Heart right ventricle (tissue), 16 donors: Measurements from ENCODE around the gene RAB11FIP2. TPM values are rescaled to one million over a fixed set of nuclear protein-coding genes. Genes with fewer than 3 reads are reported as not detected.

Source experiments
- ATAC-seq, 8 donors: fragments of 200-7000 bp; cut with Tn5 transposase; one replicate each; pipeline ENCODE4 v1.9.1; 2020; ENCODE audit warnings: mild to moderate bottlenecking in 8 of 8, moderate library complexity in 8 of 8, moderate number of reproducible peaks in 1 of 8
- DNase-seq, 2 donors: peaks; one replicate each; pipeline ENCODE4 v3.0.0-alpha.2; 2020
- H3K27ac ChIP-seq, 10 donors: fragments of 200-600 bp; sonication (generic) in 2 of 10; one replicate each; pipeline versions ENCODE4 v1.5.0 to v1.8.0; 2020 to 2022; ENCODE audit warnings: mild to moderate bottlenecking in 3 of 10
- H3K27me3 ChIP-seq, 7 donors: fragments of 200-600 bp; one replicate each; pipeline ENCODE4 v1.8.0; 2021 to 2022; ENCODE audit warnings: mild to moderate bottlenecking in 2 of 7
- H3K36me3 ChIP-seq, 9 donors: fragments of 200-600 bp; sonication (generic) in 1 of 9; one replicate each; pipeline versions ENCODE4 v1.5.0 to v1.8.0; 2020 to 2022; ENCODE audit warnings: mild to moderate bottlenecking in 2 of 9
- H3K4me1 ChIP-seq, 9 donors: fragments of 200-600 bp; sonication (generic) in 1 of 9; one replicate each; pipeline versions ENCODE4 v1.5.0 to v1.8.0; 2020 to 2022; ENCODE audit warnings: mild to moderate bottlenecking in 4 of 9
- H3K4me3 ChIP-seq, 10 donors: fragments of 200-600 bp; sonication (generic) in 2 of 10; one replicate each; pipeline versions ENCODE4 v1.5.0 to v1.8.0; 2020 to 2022; ENCODE audit warnings: mild to moderate bottlenecking in 7 of 10, moderate library complexity in 2 of 10
- H3K9me3 ChIP-seq, 11 donors: fragments of 200-600 bp in 10 of 11; sonication (generic) in 2 of 11; one replicate each; pipeline versions ENCODE4 v1.5.0 to v1.8.0; 2013 to 2022; ENCODE audit warnings: mild to moderate bottlenecking in 2 of 11, control low read depth in 1 of 11, moderate library complexity in 1 of 11
- WGBS, 2 donors: extraction: QIAGEN DNeasy Blood & Tissue Kit; methylation state at CpG; one replicate each; pipeline ENCODE4 v1.1.7; 2013; ENCODE audit warnings: inconsistent platforms in 1 of 2; 5-methylcytosine and 5-hydroxymethylcytosine counted together
- intact Hi-C, 10 donors: fragments of 100-400 bp; cut with DNase I; formaldehyde crosslinking; loops; one replicate each; pipeline versions ENCODE4 v1.11.1 to v1.14.2; 2022
- polyA plus RNA-seq, 2 donors: library from polyadenylated mRNA; stranded (reverse); fragments of 200-250 nt; gene quantifications; one replicate each; pipeline ENCODE4 v1.2.3, GENCODE V29; 2013
- total RNA-seq, 10 donors: library from RNA; stranded (reverse); fragmentation: NEBNext Ultra II Directional in 3 of 10; extraction: Animal tissue kit (Norgen Biotek cat#: 25700) in 3 of 10; gene quantifications; one replicate each; pipeline versions ENCODE4 v1.2.1 to v1.2.4, GENCODE V29; 2021 to 2023
- TF ChIP-seq, protein P1 (sequence below), 9 donors: fragments of 200-600 bp; sonication (generic) in 2 of 9; IDR thresholded peaks; one replicate each; pipeline versions ENCODE4 v1.5.0 to v1.8.0; 2021 to 2022; ENCODE audit warnings: antibody characterized with exemption in 9 of 9, mild to moderate bottlenecking in 5 of 9, moderate library complexity in 1 of 9
- donor health status: Arrhythmogenic right ventricular cardiomyopathy.
- donor health status: ischemic (EF 13 %, LVEDD 7.1; RV severe dilation, severe dysfunction).
- donor health status: healthy with polysubstance abuse.
- donor health status: DM: no; HTN: yes; CAD: no.
- donor health status: DM: no; HTN: no; CAD: no.
- donor health status: ischemic (EF 25% LVEDD 6.9; RV normal size, moderate dysfunction).
- donor health status: ischemic (EF 25% LVEDD 5.7; RV mildly dilated, moderate dysfunction).
- donor health status: healthy.
- donor health status: DM: yes; HTN: yes; CAD: no.
- donor health status: Ischemic cardiomyopathy.
- donor health status: ischemic (EF 35%, LVEDD 5.7; RV mildly dilated, moderate dysfunction).
- donor health status: nonischemic (EF 11% LVEDD 7.7; RV severe dilation, severe dysfunction).
- donor health status: DM: yes; HTN: yes; CAD: no.
- donor health status: PGD.
- donor health status: ischemic (EF 29% LVEDD 5.4; RV normal size, mild dysfunction).
- donor health status: nonischemic (EF 23%, LVEDD 6.1; RV moderate dilation, normal function).

RAB11FIP2 gene
- total and polyA plus RNA-seq, 12 donors = 2.6 to 17.2 (median 13.6) TPM

DNA sequence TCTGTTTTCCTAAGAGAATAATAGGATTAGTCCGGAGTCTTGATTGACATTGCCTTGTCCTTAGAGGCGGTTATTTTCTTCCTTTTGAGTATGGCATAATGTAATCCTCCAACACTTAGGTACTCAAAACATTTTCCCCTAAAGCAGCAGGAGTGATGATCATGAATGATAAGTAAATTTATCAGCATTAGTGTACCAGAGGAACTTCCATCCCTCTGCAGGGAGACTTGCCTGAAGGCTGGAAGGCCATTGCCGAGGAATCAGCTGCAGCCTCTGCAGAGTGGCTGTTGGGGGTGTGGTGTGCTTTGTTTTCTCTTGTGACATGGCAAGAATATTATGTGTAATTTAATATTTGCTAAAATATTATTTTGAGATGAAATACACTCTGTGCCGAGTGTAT, 56.8 kb downstream of the RAB11FIP2 start:
- DNase-seq = no peak
- no peak overlapping the region for H3K27ac ChIP-seq
- ATAC-seq = no peak
- peaks cover 0 to 1% (median 0%) of the 10 kb centered on the region in 9 donors for H3K36me3 ChIP-seq
- intact Hi-C loops = no loop called here
- H3K27me3 ChIP-seq = no peaks in the 10 kb centered on the region
- 92 to 93% methylated on average over 4 of the region's 4 CpGs for WGBS, 2 donors
- H3K4me1 ChIP-seq = no peaks in the 10 kb centered on the region
- no peak overlapping the region for H3K4me3 ChIP-seq
- H3K9me3 ChIP-seq = peaks cover 0 to 16% (median 0%) of the 10 kb centered on the region in 11 donors
- TF ChIP-seq, protein P1, sequence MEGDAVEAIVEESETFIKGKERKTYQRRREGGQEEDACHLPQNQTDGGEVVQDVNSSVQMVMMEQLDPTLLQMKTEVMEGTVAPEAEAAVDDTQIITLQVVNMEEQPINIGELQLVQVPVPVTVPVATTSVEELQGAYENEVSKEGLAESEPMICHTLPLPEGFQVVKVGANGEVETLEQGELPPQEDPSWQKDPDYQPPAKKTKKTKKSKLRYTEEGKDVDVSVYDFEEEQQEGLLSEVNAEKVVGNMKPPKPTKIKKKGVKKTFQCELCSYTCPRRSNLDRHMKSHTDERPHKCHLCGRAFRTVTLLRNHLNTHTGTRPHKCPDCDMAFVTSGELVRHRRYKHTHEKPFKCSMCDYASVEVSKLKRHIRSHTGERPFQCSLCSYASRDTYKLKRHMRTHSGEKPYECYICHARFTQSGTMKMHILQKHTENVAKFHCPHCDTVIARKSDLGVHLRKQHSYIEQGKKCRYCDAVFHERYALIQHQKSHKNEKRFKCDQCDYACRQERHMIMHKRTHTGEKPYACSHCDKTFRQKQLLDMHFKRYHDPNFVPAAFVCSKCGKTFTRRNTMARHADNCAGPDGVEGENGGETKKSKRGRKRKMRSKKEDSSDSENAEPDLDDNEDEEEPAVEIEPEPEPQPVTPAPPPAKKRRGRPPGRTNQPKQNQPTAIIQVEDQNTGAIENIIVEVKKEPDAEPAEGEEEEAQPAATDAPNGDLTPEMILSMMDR (IDR thresholded peaks at IDR 0.05) = no peak

DNA sequence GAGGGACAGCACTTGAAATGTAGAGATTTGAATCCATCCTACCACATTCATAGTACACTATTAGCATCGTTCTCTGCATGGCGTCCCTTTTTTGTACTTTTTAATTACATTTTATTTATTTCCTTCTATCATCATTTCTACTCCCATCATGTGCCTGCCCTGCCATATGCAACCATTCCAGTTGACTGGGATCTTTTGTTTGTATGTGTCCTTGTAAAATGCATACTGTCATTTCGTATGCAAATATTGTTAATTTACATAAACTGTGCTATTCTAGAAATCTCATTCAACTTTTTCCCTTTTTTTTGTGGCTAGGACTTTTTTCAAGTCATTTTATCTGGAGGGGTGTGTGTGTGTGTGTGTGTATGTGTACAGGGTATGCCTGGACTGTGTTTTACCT, 57.9 kb downstream of the RAB11FIP2 start:
- Histone ChIP-seq H3K9me3 (peaks cover 0 to 16% (median 0%) of the 10 kb centered on the region in 11 donors), H3K27me3 (no peaks in the 10 kb centered on the region), H3K4me3 (no peak overlapping the region), H3K27ac (no peak overlapping the region), H3K4me1 (no peaks in the 10 kb centered on the region), H3K36me3 (no peaks in the 10 kb centered on the region)
- ATAC-seq = no peak
- 60 to 63% methylated on average over 3 of the region's 3 CpGs for WGBS, 2 donors
- TF ChIP-seq, protein P1 (IDR thresholded peaks at IDR 0.05) = no peak
- intact Hi-C loops = no loop called here
- no peak for DNase-seq

DNA sequence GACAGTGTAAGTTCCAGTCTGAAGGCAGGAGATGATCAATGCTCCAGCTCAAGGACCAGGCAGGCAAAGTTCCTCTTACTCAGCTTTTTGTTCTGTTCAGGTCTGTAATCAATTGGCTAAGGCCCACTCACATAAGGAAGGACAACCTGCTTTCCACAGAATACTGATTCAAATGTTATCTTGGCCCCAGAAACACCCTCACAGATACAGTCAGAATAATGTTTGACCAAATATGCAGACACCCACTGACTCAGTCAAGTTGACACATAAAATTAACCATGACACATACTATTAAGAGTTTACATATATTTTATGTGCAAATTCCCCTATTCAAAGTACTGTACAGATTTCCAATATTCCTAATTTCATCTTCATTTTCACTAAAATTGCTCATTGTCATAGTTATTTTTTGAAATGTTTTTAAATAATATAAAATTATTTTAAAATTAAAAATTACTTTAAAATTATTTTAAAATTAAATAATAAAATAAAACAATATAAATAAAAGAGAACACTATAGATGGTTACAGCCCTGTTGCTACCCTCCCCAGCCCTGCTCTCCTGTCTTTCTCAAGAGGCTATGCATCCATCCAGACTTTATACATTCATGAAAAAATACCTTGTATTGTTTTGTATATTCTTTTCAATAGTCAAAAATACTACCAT, 59.4 kb downstream of the RAB11FIP2 start:
- no peak overlapping the region for H3K27ac ChIP-seq
- H3K27me3 ChIP-seq = no peaks in the 10 kb centered on the region
- no peak for DNase-seq
- H3K9me3 ChIP-seq = peaks cover 0 to 16% (median 0%) of the 10 kb centered on the region in 11 donors
- H3K36me3 ChIP-seq = no peaks in the 10 kb centered on the region
- TF ChIP-seq, protein P1 (IDR thresholded peaks at IDR 0.05) = no peak
- H3K4me3 ChIP-seq = no peak overlapping the region
- intact Hi-C loops = no loop called here
- H3K4me1 ChIP-seq = no peaks in the 10 kb centered on the region
- ATAC-seq = no peak

DNA sequence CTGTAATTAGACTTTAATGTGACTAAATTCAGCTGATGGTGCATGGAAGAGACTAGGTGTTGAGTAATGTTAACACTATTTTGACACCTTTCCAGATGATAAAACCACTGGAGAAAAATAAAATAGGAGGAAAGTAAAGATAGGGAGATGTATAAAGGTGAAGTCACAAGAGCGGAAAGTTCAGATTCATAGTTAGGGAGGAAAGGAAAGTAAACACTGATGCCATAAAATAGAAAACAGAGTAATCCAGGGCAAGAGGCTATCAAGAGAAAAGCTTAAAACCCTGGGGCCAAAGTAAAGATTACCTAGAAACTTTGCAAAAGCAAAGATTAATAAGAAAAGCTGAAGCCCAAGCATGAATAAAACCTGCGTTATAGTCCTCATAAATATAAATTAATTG, 62.8 kb downstream of the RAB11FIP2 start:
- intact Hi-C loops = no loop called here
- no peak for DNase-seq
- H3K27me3 ChIP-seq = no peaks in the 10 kb centered on the region
- no peak overlapping the region for H3K4me3 ChIP-seq
- H3K9me3 ChIP-seq = peaks cover 0 to 24% (median 0%) of the 10 kb centered on the region in 11 donors
- no peak for ATAC-seq
- WGBS, 2 donors = 84 to 91% methylated on average over 2 of the region's 2 CpGs
- no peaks in the 10 kb centered on the region for H3K4me1 ChIP-seq
- H3K27ac ChIP-seq = no peak overlapping the region
- H3K36me3 ChIP-seq = no peaks in the 10 kb centered on the region
- TF ChIP-seq, protein P1 (IDR thresholded peaks at IDR 0.05) = no peak
